SK-N-SH treated with all-trans-retinoic acid at 6 μM for 48 hours (cell line): ENCODE data around the gene TCEA3.

Experiments
- ATAC-seq: fragments of 200-7000 bp; cut with Tn5 transposase; 3 replicates; pipeline ENCODE4 v1.9.1; 2020; ENCODE audit warnings: mild to moderate bottlenecking, moderate library complexity
- ARNTL ChIP-seq: fragments of 450-650 bp; formaldehyde crosslinking; IDR thresholded peaks from 2 replicates; pipeline ENCODE4 v1.5.0; 2020; ENCODE audit warnings: low read depth, mild to moderate bottlenecking, moderate library complexity, borderline replicate concordance
- CREB5 ChIP-seq: fragments of 250-450 bp; sonication (Bioruptor Pico); IDR thresholded peaks from 2 replicates; pipeline ENCODE4 v1.5.1; 2020; ENCODE audit warnings: low read depth, mild to moderate bottlenecking, moderate library complexity
- CSDC2 ChIP-seq: fragments of 250-450 bp; sonication (Bioruptor Pico); IDR thresholded peaks from 2 replicates; pipeline ENCODE4 v1.5.0; 2020; ENCODE audit warnings: mild to moderate bottlenecking, moderate library complexity
- CSRNP3 ChIP-seq: fragments of 250-450 bp; sonication (Bioruptor Pico); IDR thresholded peaks from 2 replicates; pipeline ENCODE4 v1.5.1; 2021; ENCODE audit warnings: mild to moderate bottlenecking, moderate library complexity
- ESRRG ChIP-seq: fragments of 250-450 bp; sonication (Bioruptor Pico); IDR thresholded peaks from 2 replicates; pipeline ENCODE4 v1.6.1; 2021; ENCODE audit warnings: mild to moderate bottlenecking
- GLIS3 ChIP-seq: fragments of 250-450 bp; sonication (Bioruptor Pico); IDR thresholded peaks from 2 replicates; pipeline ENCODE4 v1.5.0; 2020; ENCODE audit warnings: mild to moderate bottlenecking, moderate library complexity
- ISL1 ChIP-seq: fragments of 250-450 bp; sonication (Bioruptor Pico); IDR thresholded peaks from 2 replicates; pipeline ENCODE4 v2.1.2; 2022; ENCODE audit warnings: mild to moderate bottlenecking, moderate library complexity
- PATZ1 ChIP-seq: fragments of 250-450 bp; sonication (Bioruptor Pico); IDR thresholded peaks from 2 replicates; pipeline ENCODE4 v1.8.0; 2020; ENCODE audit warnings: mild to moderate bottlenecking, moderate library complexity, borderline replicate concordance
- POU6F1 ChIP-seq: fragments of 250-450 bp; sonication (Bioruptor Pico); IDR thresholded peaks from 2 replicates; pipeline ENCODE4 v1.8.0; 2021; ENCODE audit warnings: low read depth, mild to moderate bottlenecking, moderate library complexity, borderline replicate concordance
- PPARA ChIP-seq: fragments of 250-450 bp; sonication (Bioruptor Pico); IDR thresholded peaks from 2 replicates; pipeline ENCODE4 v1.5.0; 2020; ENCODE audit warnings: mild to moderate bottlenecking, borderline replicate concordance
- RARB ChIP-seq: fragments of 250-450 bp; sonication (Bioruptor Pico); IDR thresholded peaks from 2 replicates; pipeline ENCODE4 v1.8.0; 2021; ENCODE audit warnings: mild to moderate bottlenecking, moderate library complexity
- SNAI2 ChIP-seq: fragments of 250-450 bp; sonication (Bioruptor Pico); IDR thresholded peaks from 2 replicates; pipeline ENCODE4 v1.5.0; 2020; ENCODE audit warnings: mild to moderate bottlenecking, moderate library complexity
- TCF4 ChIP-seq: fragments of 250-450 bp; sonication (Bioruptor Pico); IDR thresholded peaks from 2 replicates; pipeline ENCODE4 v1.8.0; 2021; ENCODE audit warnings: mild to moderate bottlenecking, moderate library complexity, borderline replicate concordance
- TSHZ2 ChIP-seq: fragments of 250-450 bp; sonication (Bioruptor Pico); IDR thresholded peaks from 2 replicates; pipeline ENCODE4 v1.5.0; 2020; ENCODE audit warnings: mild to moderate bottlenecking, moderate library complexity
- ZC3H10 ChIP-seq: fragments of 250-450 bp; sonication (Bioruptor Pico); IDR thresholded peaks from 2 replicates; pipeline ENCODE4 v1.5.1; 2021; ENCODE audit warnings: mild to moderate bottlenecking, moderate library complexity
- ZFP30 ChIP-seq: fragments of 450-650 bp; formaldehyde crosslinking; IDR thresholded peaks from 2 replicates; pipeline ENCODE4 v1.5.0; 2022; ENCODE audit warnings: mild to moderate bottlenecking, moderate library complexity
- ZNF70 ChIP-seq: fragments of 450-650 bp; formaldehyde crosslinking; IDR thresholded peaks from 2 replicates; pipeline ENCODE4 v1.5.0; 2020; ENCODE audit warnings: mild to moderate bottlenecking, moderate library complexity

TCEA3 gene

GRCh38 chr1:23453455-23454000, 29.0 kb upstream of the TCEA3 start:
- ATAC-seq: no peak
- TF ChIP-seq ZC3H10 (CRISPR knock-in tag) (no peak), PPARA (no peak), SNAI2 (CRISPR knock-in tag) (no peak), CSRNP3 (CRISPR knock-in tag) (no peak), ISL1 (CRISPR knock-in tag) (no peak), ESRRG (CRISPR knock-in tag) (no peak), CSDC2 (no peak), ARNTL (CRISPR knock-in tag) (no peak), ZFP30 (no peak), PATZ1 (CRISPR knock-in tag) (no peak), GLIS3 (CRISPR knock-in tag) (no peak), POU6F1 (CRISPR knock-in tag) (no peak), RARB (CRISPR knock-in tag) (no peak), TSHZ2 (CRISPR knock-in tag) (no peak), CREB5 (CRISPR knock-in tag) (no peak), TCF4 (CRISPR knock-in tag) (no peak)

- TF ChIP-seq ESRRG (CRISPR knock-in tag) (no peak), CSRNP3 (CRISPR knock-in tag) (no peak), ZFP30 (no peak), PATZ1 (CRISPR knock-in tag) (no peak), ARNTL (CRISPR knock-in tag) (no peak), ZNF70 (no peak)
- ATAC-seq: peak; percentile 67
These were observed 27.5 kb upstream of the TCEA3 start for GRCh38 chr1:23452011-23452411.
